H1 (cell line): ENCODE results near the gene GRIK2. TPM values are rescaled to one million over a fixed set of nuclear protein-coding genes. Genes with fewer than 3 reads are reported as not detected.

Source experiments
- CTCF ChIA-PET: fragments of 300-600 bp; sonication (Branson Sonifier 250); formaldehyde crosslinking; loops from one replicate; lab custom pipeline; 2021; ENCODE audit not compliant: partially characterized antibody; lab: Charles Lee
- POLR2A ChIA-PET: fragments of 300-600 bp; sonication (Branson Sonifier 250); formaldehyde crosslinking; loops from one replicate; lab custom pipeline; 2021; ENCODE audit warnings: inconsistent platforms; ENCODE audit not compliant: partially characterized antibody; lab: Charles Lee
- DNase-seq, 2 experiments: peaks; one replicate each; pipeline versions ENCODE4 v3.0.0 to v3.0.0-alpha.2; 2010 to 2022; ENCODE audit warnings: low spot score in 2 of 2, low read depth in 1 of 2, mixed read lengths in 1 of 2
- FAIRE-seq: peaks from 2 replicates; lab custom pipeline; 2011; peaks lifted over from hg19 to GRCh38; lab: Jason Lieb, UNC
- H2AFZ ChIP-seq: 2 replicates; pipeline ENCODE4 v1.8.1; 2012; ENCODE audit warnings: low read length, inconsistent platforms
- H2AK5ac ChIP-seq: 2 replicates; pipeline ENCODE4 v1.6.1; 2013; ENCODE audit warnings: low read depth, low read length
- H2BK120ac ChIP-seq: replicated peaks from 2 replicates; pipeline ENCODE3; 2013; ENCODE audit warnings: low read depth, low read length, inconsistent platforms
- H2BK12ac ChIP-seq: 2 replicates; pipeline ENCODE4 v1.6.1; 2013; ENCODE audit warnings: low read depth, low read length
- H2BK15ac ChIP-seq: 2 replicates; pipeline ENCODE4 v1.6.1; 2013; ENCODE audit warnings: low read length
- H2BK20ac ChIP-seq: 2 replicates; pipeline ENCODE4 v1.6.1; 2013; ENCODE audit warnings: low read length
- H2BK5ac ChIP-seq: 2 replicates; pipeline ENCODE4 v1.6.1; 2013; ENCODE audit warnings: low read depth, low read length
- H3K14ac ChIP-seq: 2 replicates; pipeline ENCODE4 v1.6.1; 2013; ENCODE audit warnings: inconsistent platforms; ENCODE audit not compliant: insufficient read length
- H3K18ac ChIP-seq: 2 replicates; pipeline ENCODE4 v1.6.1; 2013; ENCODE audit warnings: low read length; ENCODE audit errors: extremely low read depth
- H3K23ac ChIP-seq: 2 replicates; pipeline ENCODE4 v1.6.1; 2013; ENCODE audit warnings: inconsistent platforms; ENCODE audit not compliant: insufficient read length
- H3K23me2 ChIP-seq: 2 replicates; pipeline ENCODE4 v1.6.1; 2013; ENCODE audit warnings: low read depth, low read length
- H3K27ac ChIP-seq: 2 replicates; pipeline ENCODE4 v1.6.1; 2011; ENCODE audit warnings: low read depth, low read length, inconsistent platforms
- H3K27me3 ChIP-seq, 4 experiments: replicated peaks in 1 of 4; 1 replicate in 1 of 4; 2 replicates in 3 of 4; pipeline versions ENCODE4 v1.6.1 to v1.8.1; 2011 to 2013; ENCODE audit warnings: low read length in 3 of 4, mild to moderate bottlenecking in 3 of 4, inconsistent platforms in 2 of 4, mixed read lengths in 2 of 4, moderate library complexity in 1 of 4; ENCODE audit not compliant: control insufficient read depth in 3 of 4, insufficient read depth in 3 of 4; ENCODE audit errors: extremely low read depth in 1 of 4
- H3K36me3 ChIP-seq, 4 experiments: 2 replicates each; pipeline versions ENCODE4 v1.6.1 to v1.8.1; 2011 to 2013; ENCODE audit warnings: mild to moderate bottlenecking in 4 of 4, low read length in 3 of 4, moderate library complexity in 2 of 4, control low read depth in 1 of 4, inconsistent platforms in 1 of 4; ENCODE audit not compliant: insufficient read depth in 4 of 4, control insufficient read depth in 2 of 4
- H3K4ac ChIP-seq: replicated peaks from 2 replicates; pipeline ENCODE3; 2013; ENCODE audit warnings: low read length, low read depth, mixed read lengths, inconsistent platforms; ENCODE audit not compliant: insufficient read length
- H3K4me1 ChIP-seq, 4 experiments: replicated peaks in 1 of 4; 1 replicate in 1 of 4; 2 replicates in 3 of 4; pipeline versions ENCODE4 v1.6.1 to v1.8.1; 2011 to 2013; ENCODE audit warnings: low read length in 3 of 4, inconsistent platforms in 2 of 4, mixed read lengths in 1 of 4; ENCODE audit not compliant: insufficient read depth in 4 of 4, control insufficient read depth in 3 of 4
- H3K4me2 ChIP-seq, 2 experiments: 2 replicates each; pipeline versions ENCODE4 v1.6.1 to v1.8.1; 2011 to 2013; ENCODE audit warnings: low read depth in 2 of 2, low read length in 2 of 2, control low read depth in 1 of 2, inconsistent platforms in 1 of 2, mild to moderate bottlenecking in 1 of 2; ENCODE audit not compliant: insufficient read depth in 1 of 2
- H3K4me3 ChIP-seq, 4 experiments: fragments of 200-600, 300-600 bp in 1 of 4; sonication (generic), shearing (Covaris generic), sonication (Bioruptor Twin) in 1 of 4; 2 replicates each; pipeline versions ENCODE4 v1.5.1 to v1.8.1; 2011 to 2016; ENCODE audit warnings: low read length in 4 of 4, low read depth in 3 of 4, control low read depth in 2 of 4, inconsistent platforms in 2 of 4, mild to moderate bottlenecking in 2 of 4, mixed read lengths in 1 of 4, moderate library complexity in 1 of 4; ENCODE audit not compliant: insufficient read depth in 2 of 4; ENCODE audit errors: extremely low read depth in 1 of 4
- H3K56ac ChIP-seq: replicated peaks from 2 replicates; pipeline ENCODE3; 2013; ENCODE audit warnings: low read depth, mild to moderate bottlenecking, mixed read lengths, low read length, inconsistent platforms; ENCODE audit not compliant: insufficient read length
- H3K79me1 ChIP-seq: 2 replicates; pipeline ENCODE4 v1.6.1; 2013; ENCODE audit warnings: low read depth, low read length, control low read depth
- H3K79me2 ChIP-seq, 2 experiments: 2 replicates each; pipeline versions ENCODE4 v1.6.1 to v1.8.1; 2012 to 2013; ENCODE audit warnings: low read length in 2 of 2, mild to moderate bottlenecking in 2 of 2, inconsistent platforms in 1 of 2; ENCODE audit not compliant: insufficient read depth in 2 of 2, control insufficient read depth in 1 of 2
- H3K9ac ChIP-seq, 4 experiments: replicated peaks in 1 of 4; 1 replicate in 1 of 4; 2 replicates in 3 of 4; pipeline versions ENCODE4 v1.6.1 to v1.8.1; 2011 to 2013; ENCODE audit warnings: low read depth in 3 of 4, low read length in 3 of 4, control low read depth in 2 of 4, mild to moderate bottlenecking in 2 of 4, moderate library complexity in 2 of 4, inconsistent platforms in 1 of 4; ENCODE audit errors: extremely low read depth in 1 of 4
- H3K9me3 ChIP-seq, 2 experiments: 2 replicates each; pipeline versions ENCODE4 v1.6.1 to v1.8.1; 2012 to 2013; ENCODE audit warnings: mild to moderate bottlenecking in 2 of 2, moderate library complexity in 2 of 2, control low read depth in 1 of 2, inconsistent platforms in 1 of 2, low read depth in 1 of 2, low read length in 1 of 2, mixed read lengths in 1 of 2; ENCODE audit not compliant: insufficient read depth in 2 of 2
- H4K20me1 ChIP-seq, 2 experiments: replicated peaks in 1 of 2; 2 replicates each; pipeline versions ENCODE3 to v1.8.1; 2011 to 2013; ENCODE audit warnings: inconsistent platforms in 2 of 2, low read length in 2 of 2, mild to moderate bottlenecking in 1 of 2; ENCODE audit not compliant: insufficient read depth in 2 of 2, control insufficient read depth in 1 of 2
- H4K5ac ChIP-seq: 2 replicates; pipeline ENCODE4 v1.6.1; 2013; ENCODE audit warnings: low read length, low read depth, mixed read lengths, inconsistent platforms; ENCODE audit not compliant: insufficient read length
- H4K8ac ChIP-seq: 2 replicates; pipeline ENCODE4 v1.8.0; 2013; ENCODE audit warnings: mild to moderate bottlenecking, moderate library complexity, low read length, inconsistent platforms; ENCODE audit not compliant: insufficient read depth; ENCODE audit errors: extremely low read depth
- H4K91ac ChIP-seq: replicated peaks from 2 replicates; pipeline ENCODE3; 2013; ENCODE audit warnings: low read length, mixed read lengths, inconsistent platforms; ENCODE audit not compliant: insufficient read length
- CEBPB ChIP-seq: IDR thresholded peaks from 2 replicates; pipeline ENCODE4 v1.6.1; 2012; ENCODE audit warnings: low read depth, low read length
- E2F6 ChIP-seq: IDR thresholded peaks from 2 replicates; pipeline ENCODE4 v1.6.1; 2012; ENCODE audit warnings: inconsistent platforms
- GABPA ChIP-seq: IDR thresholded peaks from 2 replicates; pipeline ENCODE4 v1.6.1; 2011; ENCODE audit warnings: mild to moderate bottlenecking, low read length, moderate library complexity, borderline replicate concordance; ENCODE audit not compliant: insufficient read depth
- MAX ChIP-seq: IDR thresholded peaks from 2 replicates; pipeline ENCODE4 v1.6.1; 2012; ENCODE audit warnings: inconsistent platforms
- TBP ChIP-seq: IDR thresholded peaks from 2 replicates; pipeline ENCODE4 v1.6.1; 2011; ENCODE audit warnings: low read depth, low read length, improper control_type of control experiment
- WGBS, 2 experiments: shearing (Covaris generic) in 1 of 2; methylation state at CpG; one replicate each; pipeline versions ENCODE4 v1.1.6 to v1.1.7; 2013 to 2015; ENCODE audit warnings: low lambda C conversion rate in 2 of 2, mixed read lengths in 2 of 2, inconsistent platforms in 1 of 2, low coverage in 1 of 2, missing lambda C conversion rate in 1 of 2; ENCODE audit not compliant: insufficient replicate concordance in 2 of 2, insufficient coverage in 1 of 2, insufficient read length in 1 of 2; ENCODE audit errors: extremely low coverage in 1 of 2, missing lambda C conversion rate in 1 of 2; 5-methylcytosine and 5-hydroxymethylcytosine counted together
- polyA plus RNA-seq, 7 experiments: library from polyadenylated mRNA; depleted of rRNA in 3 of 7; stranded (reverse) in 5 of 7; unstranded in 2 of 7; fragments of >200 nt in 5 of 7; fragments of 200-250 nt in 2 of 7; gene quantifications; 1 replicate in 5 of 7; 2 replicates in 1 of 7; 4 replicates in 1 of 7; pipeline versions ENCODE4 v1.2.1 to v1.2.3, GENCODE V29; 2011 to 2013; ENCODE audit warnings: missing spikeins in 2 of 7, mixed read lengths in 2 of 7
- total RNA-seq: library from RNA; stranded (reverse); fragmentation: NEBNext Ultra II Directional; extraction: Animal tissue kit (Norgen Biotek cat#: 25700); gene quantifications from 2 replicates; pipeline ENCODE4 v1.2.1, GENCODE V29; 2021

GRIK2 gene
- total and polyA plus RNA-seq, 2 of the 8 experiments (the other 6 are each of a cell fraction or from before 2014, with no cell fraction given), result 1.8 to 2.2 TPM

GRCh38 chr6:102066301-102066700, 672.8 kb downstream of the GRIK2 start:
- no peaks in the 10 kb centered on the region for H3K9me3 ChIP-seq
- H2BK15ac ChIP-seq, result no peak overlapping the region
- 91% methylated on average over 1 of the region's 1 CpG; no CpG with 5 or more reads in 1 of the 2 experiments for WGBS, 2 experiments
- H3K4me2 ChIP-seq, result no peak overlapping the region
- H4K91ac ChIP-seq, result no peak overlapping the region
- no peaks in the 10 kb centered on the region for H3K79me2 ChIP-seq
- no peak overlapping the region for H2AFZ ChIP-seq
- no peak overlapping the region for H3K4me3 ChIP-seq
- FAIRE-seq, result no peak
- POLR2A ChIA-PET, result no interaction called here
- H3K4me1 ChIP-seq, result no peaks in the 10 kb centered on the region
- H2BK12ac ChIP-seq, result no peak overlapping the region
- no peak overlapping the region for H3K23ac ChIP-seq
- no peak overlapping the region for H3K27ac ChIP-seq
- no peaks in the 10 kb centered on the region for H3K27me3 ChIP-seq
- no peak overlapping the region for H4K5ac ChIP-seq
- H3K56ac ChIP-seq, result no peak overlapping the region
- H3K36me3 ChIP-seq, result no peaks in the 10 kb centered on the region
- H2BK120ac ChIP-seq, result no peak overlapping the region
- H3K79me1 ChIP-seq, result no peaks in the 10 kb centered on the region
- no peak overlapping the region for H2BK20ac ChIP-seq
- no peak overlapping the region for H3K14ac ChIP-seq
- CTCF ChIA-PET, result no interaction called here
- H3K4ac ChIP-seq, result no peak overlapping the region
- H4K20me1 ChIP-seq, result no peaks in the 10 kb centered on the region
- H2BK5ac ChIP-seq, result no peak overlapping the region
- no peak overlapping the region for H4K8ac ChIP-seq
- TF ChIP-seq GABPA (no peak), CEBPB (no peak), E2F6 (no peak), TBP (no peak), MAX (no peak)
- H2AK5ac ChIP-seq, result no peak overlapping the region
- H3K18ac ChIP-seq, result no peak overlapping the region
- H3K23me2 ChIP-seq, result no peaks in the 10 kb centered on the region
- DNase-seq, result no peak
- H3K9ac ChIP-seq, result no peak overlapping the region
